Activated CD8-positive, alpha-beta memory T cell treated with anti-CD3 and anti-CD28 coated beads for 4 hours (primary cell): Measurements from ENCODE around the gene DOHH.
"Not testable (repeated sequence)": the region's sequence is repeated elsewhere in the genome, so short reads cannot be mapped to it uniquely, and the experiment has no call there.

ENCODE experiments used
- DNase-seq, 2 donors: peaks; one replicate each; pipeline ENCODE4 v3.0.0-alpha.2; 2020; ENCODE audit warnings: low read depth in 2 of 2

Gene DOHH

GRCh38 chr19:3534375-3535234 lies 34.1 kb upstream of the DOHH start:
- no peak for DNase-seq

GRCh38 chr19:3533563-3534216 lies 33.2 kb upstream of the DOHH start:
- DNase-seq: no peak

- no peak for DNase-seq
Measured at GRCh38 chr19:3533033-3533432, 32.6 kb upstream of the DOHH start.

GRCh38 chr19:3532154-3532786 lies 31.8 kb upstream of the DOHH start:
- no peak for DNase-seq

- no peak for DNase-seq
Measured at GRCh38 chr19:3531716-3532115, 31.2 kb upstream of the DOHH start.

GRCh38 chr19:3530389-3530788 lies 29.9 kb upstream of the DOHH start:
- DNase-seq: no peak

GRCh38 chr19:3529299-3529698 lies 28.8 kb upstream of the DOHH start:
- DNase-seq: not testable (repeated sequence)

- no peak for DNase-seq
Measured at GRCh38 chr19:3528539-3529211, 28.2 kb upstream of the DOHH start.

- DNase-seq: no peak
Measured at GRCh38 chr19:3528080-3528479, 27.6 kb upstream of the DOHH start.

- no peak for DNase-seq
Measured at GRCh38 chr19:3527238-3527910, 26.9 kb upstream of the DOHH start.

GRCh38 chr19:3526507-3527237 lies 26.2 kb upstream of the DOHH start:
- DNase-seq: no peak

GRCh38 chr19:3524904-3525451 lies 24.5 kb upstream of the DOHH start:
- DNase-seq: no peak

GRCh38 chr19:3524078-3524842 lies 23.8 kb upstream of the DOHH start:
- DNase-seq: no peak

GRCh38 chr19:3523361-3524077 lies 23.0 kb upstream of the DOHH start:
- DNase-seq: no peak

GRCh38 chr19:3522421-3523360 lies 22.2 kb upstream of the DOHH start:
- DNase-seq: no peak

GRCh38 chr19:3521104-3521445 lies 20.6 kb upstream of the DOHH start:
- DNase-seq: no peak

GRCh38 chr19:3520166-3521103 lies 20.0 kb upstream of the DOHH start:
- no peak for DNase-seq
